HEK293 (cell line): ENCODE results near the gene LHFPL2.

Experiments used
- CTCF ChIA-PET: fragments of 350-600 bp; formaldehyde crosslinking; extraction: SDS; loops from one replicate; lab custom pipeline; 2021; ENCODE audit warnings: antibody characterized with exemption; lab: Yijun Ruan, JAX
- POLR2A ChIA-PET: fragments of 300-600 bp; formaldehyde crosslinking; extraction: SDS; loops from one replicate; lab custom pipeline; 2020; ENCODE audit warnings: antibody characterized with exemption, inconsistent platforms; lab: Yijun Ruan, JAX
- H3K27ac ChIP-seq: fragments of 200-500 bp; sonication (Bioruptor generic); 2 replicates; pipeline ENCODE4 v1.5.1; 2014; ENCODE audit warnings: low read depth, low read length, control low read depth, inconsistent platforms; ENCODE audit errors: extremely low read depth
- H3K36me3 ChIP-seq, 2 experiments: fragments of 200-500 bp in 1 of 2; sonication (Bioruptor generic) in 1 of 2; 1 replicate in 1 of 2; 2 replicates in 1 of 2; pipeline ENCODE4 v1.5.1; 2014 to 2017; ENCODE audit warnings: inconsistent platforms in 2 of 2, low read length in 2 of 2; ENCODE audit not compliant: control insufficient read depth in 2 of 2, insufficient read depth in 1 of 2
- H3K4me1 ChIP-seq: fragments of 200-500 bp; sonication (Bioruptor generic); 2 replicates; pipeline ENCODE4 v1.5.1; 2014; ENCODE audit warnings: mild to moderate bottlenecking, low read length, inconsistent platforms; ENCODE audit not compliant: control insufficient read depth, insufficient read depth
- H3K4me3 ChIP-seq: 2 replicates; pipeline ENCODE4 v1.5.1; 2011; ENCODE audit warnings: low read depth, mild to moderate bottlenecking, control low read depth, low read length, moderate library complexity
- H3K9me3 ChIP-seq: fragments of 200-500 bp; sonication (Bioruptor generic); 2 replicates; pipeline ENCODE4 v1.5.1; 2014; ENCODE audit warnings: low read depth, low read length, inconsistent platforms; ENCODE audit not compliant: control insufficient read depth, insufficient read depth
- GLIS1 ChIP-seq: fragments of 450-650 bp; formaldehyde crosslinking; IDR thresholded peaks from 2 replicates; pipeline ENCODE4 v1.5.1; 2016; ENCODE audit warnings: missing biosample characterization, missing genetic modification characterization
- GLIS2 ChIP-seq: fragments of 450-650 bp; formaldehyde crosslinking; IDR thresholded peaks from 2 replicates; pipeline ENCODE4 v1.5.1; 2016; ENCODE audit warnings: missing biosample characterization, missing genetic modification characterization
- SP7 ChIP-seq: fragments of 450-650 bp; formaldehyde crosslinking; IDR thresholded peaks from 2 replicates; pipeline ENCODE4 v1.5.1; 2016; ENCODE audit warnings: missing biosample characterization, missing genetic modification characterization
- ZBTB1 ChIP-seq: fragments of 450-650 bp; formaldehyde crosslinking; IDR thresholded peaks from 2 replicates; pipeline ENCODE4 v1.5.1; 2016; ENCODE audit warnings: missing biosample characterization, missing genetic modification characterization
- ZBTB10 ChIP-seq: fragments of 450-650 bp; formaldehyde crosslinking; IDR thresholded peaks from 2 replicates; pipeline ENCODE4 v1.5.1; 2016; ENCODE audit warnings: missing biosample characterization, missing genetic modification characterization
- ZBTB49 ChIP-seq: fragments of 450-650 bp; formaldehyde crosslinking; IDR thresholded peaks from 2 replicates; pipeline ENCODE4 v1.5.1; 2016; ENCODE audit warnings: missing biosample characterization, missing genetic modification characterization, low read depth
- ZBTB8A ChIP-seq: fragments of 450-650 bp; formaldehyde crosslinking; IDR thresholded peaks from 2 replicates; pipeline ENCODE4 v1.5.1; 2016; ENCODE audit warnings: missing biosample characterization, missing genetic modification characterization
- ZNF114 ChIP-seq: fragments of 450-650 bp; formaldehyde crosslinking; IDR thresholded peaks from 2 replicates; pipeline ENCODE4 v1.5.0; 2017; ENCODE audit warnings: missing biosample characterization, missing genetic modification characterization
- ZNF121 ChIP-seq: fragments of 450-650 bp; formaldehyde crosslinking; IDR thresholded peaks from 2 replicates; pipeline ENCODE4 v1.5.1; 2016; ENCODE audit warnings: missing biosample characterization, missing genetic modification characterization
- ZNF221 ChIP-seq: fragments of 450-650 bp; formaldehyde crosslinking; IDR thresholded peaks from 2 replicates; pipeline ENCODE4 v1.5.1; 2017; ENCODE audit warnings: missing biosample characterization, missing genetic modification characterization, borderline replicate concordance
- ZNF239 ChIP-seq: fragments of 450-650 bp; formaldehyde crosslinking; IDR thresholded peaks from 2 replicates; pipeline ENCODE4 v1.5.1; 2016; ENCODE audit warnings: missing biosample characterization, missing genetic modification characterization
- ZNF24 ChIP-seq: fragments of 450-650 bp; formaldehyde crosslinking; IDR thresholded peaks from 2 replicates; pipeline ENCODE4 v1.5.1; 2016; ENCODE audit warnings: missing biosample characterization, missing genetic modification characterization
- ZNF280C ChIP-seq: fragments of 450-650 bp; formaldehyde crosslinking; IDR thresholded peaks from 2 replicates; pipeline ENCODE4 v1.5.1; 2016; ENCODE audit warnings: missing biosample characterization, missing genetic modification characterization
- ZNF366 ChIP-seq: fragments of 450-650 bp; formaldehyde crosslinking; conservative IDR thresholded peaks from 2 replicates; pipeline ENCODE4 v1.5.1; 2016; ENCODE audit warnings: missing biosample characterization, missing genetic modification characterization
- ZNF416 ChIP-seq: fragments of 450-650 bp; formaldehyde crosslinking; IDR thresholded peaks from 2 replicates; pipeline ENCODE4 v1.5.1; 2016; ENCODE audit warnings: missing biosample characterization, missing genetic modification characterization
- ZNF518A ChIP-seq: fragments of 450-650 bp; formaldehyde crosslinking; conservative IDR thresholded peaks from 2 replicates; pipeline ENCODE4 v1.5.1; 2016; ENCODE audit warnings: low read depth, missing biosample characterization, missing genetic modification characterization
- ZNF558 ChIP-seq: fragments of 450-650 bp; formaldehyde crosslinking; IDR thresholded peaks from 2 replicates; pipeline ENCODE4 v1.5.1; 2016; ENCODE audit warnings: missing biosample characterization, missing genetic modification characterization
- ZNF560 ChIP-seq: fragments of 450-650 bp; formaldehyde crosslinking; IDR thresholded peaks from 2 replicates; pipeline ENCODE4 v1.5.1; 2017; ENCODE audit warnings: missing biosample characterization, missing genetic modification characterization, borderline replicate concordance
- ZNF664 ChIP-seq: fragments of 450-650 bp; formaldehyde crosslinking; IDR thresholded peaks from 2 replicates; pipeline ENCODE4 v1.5.1; 2016; ENCODE audit warnings: missing biosample characterization, missing genetic modification characterization
- ZNF76 ChIP-seq: fragments of 450-650 bp; formaldehyde crosslinking; IDR thresholded peaks from 2 replicates; pipeline ENCODE4; 2016; ENCODE audit warnings: low read depth, missing biosample characterization, missing genetic modification characterization, borderline replicate concordance
- ZNF843 ChIP-seq: fragments of 450-650 bp; formaldehyde crosslinking; IDR thresholded peaks from 2 replicates; pipeline ENCODE4 v1.5.1; 2016; ENCODE audit warnings: missing biosample characterization, missing genetic modification characterization

Gene LHFPL2

GRCh38 chr5:78662323-78662722 lies 13.8 kb upstream of the LHFPL2 start:
- TF ChIP-seq ZNF560 (tag by site-specific recombination) (no peak), ZNF76 (tag by site-specific recombination) (no peak), ZBTB10 (tag by site-specific recombination) (no peak), ZNF24 (tag by site-specific recombination) (no peak), ZNF239 (tag by site-specific recombination) (no peak), ZNF114 (tag by site-specific recombination) (no peak), ZNF221 (no peak), ZNF558 (tag by site-specific recombination) (no peak), ZNF280C (tag by site-specific recombination) (no peak), GLIS2 (tag by site-specific recombination) (no peak), ZBTB8A (no peak), ZNF416 (tag by site-specific recombination) (no peak), SP7 (tag by site-specific recombination) (no peak), ZBTB1 (tag by site-specific recombination) (no peak), ZNF366 (no peak)
- Histone ChIP-seq H3K4me3 (no peak overlapping the region), H3K9me3 (no peaks in the 10 kb centered on the region), H3K27ac (no peak overlapping the region), H3K4me1 (peaks cover 11% of the 10 kb centered on the region), H3K36me3 (no peaks in the 10 kb centered on the region)
- CTCF ChIA-PET = interaction anchor here (0.6 to 1.0 kb wide), 2 partner anchors 11 to 25 kb away, joined by 4 read pairs; no protein-coding TSS in a partner anchor
- POLR2A ChIA-PET = no interaction called here

- Histone ChIP-seq H3K9me3 (no peaks in the 10 kb centered on the region), H3K36me3 (no peaks in the 10 kb centered on the region), H3K4me3 (no peak overlapping the region), H3K4me1 (peaks cover 11% of the 10 kb centered on the region), H3K27ac (no peak overlapping the region)
- TF ChIP-seq ZNF843 (tag by site-specific recombination) (no peak), ZNF664 (tag by site-specific recombination) (peak; percentile 37; the same call in 1 of the 2 replicates)
- ChIA-PET POLR2A (no interaction called here), CTCF (no interaction called here)
These were observed 13.1 kb upstream of the LHFPL2 start for GRCh38 chr5:78661691-78662090.

GRCh38 chr5:78661044-78661443 lies 12.5 kb upstream of the LHFPL2 start:
- H3K4me3 ChIP-seq = no peak overlapping the region
- peaks cover 11% of the 10 kb centered on the region for H3K4me1 ChIP-seq
- no peaks in the 10 kb centered on the region for H3K36me3 ChIP-seq
- H3K9me3 ChIP-seq = no peaks in the 10 kb centered on the region
- TF ChIP-seq GLIS1 (tag by site-specific recombination) = no peak
- TF ChIP-seq ZNF121 (tag by site-specific recombination) = peak; percentile 97
- TF ChIP-seq ZNF518A (tag by site-specific recombination) = no peak
- no peak for TF ChIP-seq ZBTB49 (tag by site-specific recombination)
- ChIA-PET CTCF (interaction anchor here (0.6 kb wide), 1 partner anchor 211 kb away, joined by 3 read pairs; no protein-coding TSS in a partner anchor), POLR2A (no interaction called here)
- H3K27ac ChIP-seq = no peak overlapping the region
